SK-N-SH treated with all-trans-retinoic acid at 6 μM for 48 hours (cell line): ENCODE measurements around the gene LCN9.

ENCODE experiments used
- CSDC2 ChIP-seq: fragments of 250-450 bp; sonication (Bioruptor Pico); IDR thresholded peaks from 2 replicates; pipeline ENCODE4 v1.5.0; 2020; ENCODE audit warnings: mild to moderate bottlenecking, moderate library complexity
- CSRNP3 ChIP-seq: fragments of 250-450 bp; sonication (Bioruptor Pico); IDR thresholded peaks from 2 replicates; pipeline ENCODE4 v1.5.1; 2021; ENCODE audit warnings: mild to moderate bottlenecking, moderate library complexity
- GLIS3 ChIP-seq: fragments of 250-450 bp; sonication (Bioruptor Pico); IDR thresholded peaks from 2 replicates; pipeline ENCODE4 v1.5.0; 2020; ENCODE audit warnings: mild to moderate bottlenecking, moderate library complexity
- ISL1 ChIP-seq: fragments of 250-450 bp; sonication (Bioruptor Pico); IDR thresholded peaks from 2 replicates; pipeline ENCODE4 v2.1.2; 2022; ENCODE audit warnings: mild to moderate bottlenecking, moderate library complexity
- PATZ1 ChIP-seq: fragments of 250-450 bp; sonication (Bioruptor Pico); IDR thresholded peaks from 2 replicates; pipeline ENCODE4 v1.8.0; 2020; ENCODE audit warnings: mild to moderate bottlenecking, moderate library complexity, borderline replicate concordance
- SNAI2 ChIP-seq: fragments of 250-450 bp; sonication (Bioruptor Pico); IDR thresholded peaks from 2 replicates; pipeline ENCODE4 v1.5.0; 2020; ENCODE audit warnings: mild to moderate bottlenecking, moderate library complexity
- TCF4 ChIP-seq: fragments of 250-450 bp; sonication (Bioruptor Pico); IDR thresholded peaks from 2 replicates; pipeline ENCODE4 v1.8.0; 2021; ENCODE audit warnings: mild to moderate bottlenecking, moderate library complexity, borderline replicate concordance
- ZC3H10 ChIP-seq: fragments of 250-450 bp; sonication (Bioruptor Pico); IDR thresholded peaks from 2 replicates; pipeline ENCODE4 v1.5.1; 2021; ENCODE audit warnings: mild to moderate bottlenecking, moderate library complexity
- ZNF565 ChIP-seq: fragments of 450-650 bp; formaldehyde crosslinking; conservative IDR thresholded peaks from 2 replicates; pipeline ENCODE4 v1.5.0; 2020; ENCODE audit warnings: low read depth, mild to moderate bottlenecking, moderate library complexity
- ZNF70 ChIP-seq: fragments of 450-650 bp; formaldehyde crosslinking; IDR thresholded peaks from 2 replicates; pipeline ENCODE4 v1.5.0; 2020; ENCODE audit warnings: mild to moderate bottlenecking, moderate library complexity

GRCh38 chr9:135696446-135696845 is 33.3 kb downstream of the LCN9 start:
- no peak for TF ChIP-seq CSRNP3 (CRISPR knock-in tag)
- TF ChIP-seq PATZ1 = no peak
- TF ChIP-seq ZC3H10 (CRISPR knock-in tag) = no peak
- no peak for TF ChIP-seq GLIS3 (CRISPR knock-in tag)
- no peak for TF ChIP-seq CSDC2
- TF ChIP-seq TCF4 (CRISPR knock-in tag) = no peak
- TF ChIP-seq ZNF70 = no peak
- TF ChIP-seq ZNF565 = no peak
- no peak for TF ChIP-seq ISL1 (CRISPR knock-in tag)
- TF ChIP-seq SNAI2 (CRISPR knock-in tag) = no peak
